ENCODE data around the gene NWD2.

NWD2 gene

GRCh38 chr4:37440501-37440900 is 196.0 kb downstream of the NWD2 start:
- H3K27ac ChIP-seq, result no peak overlapping the region
- no peak for TF ChIP-seq CTCF (conservative IDR thresholded peaks at IDR 0.05)

GRCh38 chr4:37441231-37442061 is 196.9 kb downstream of the NWD2 start:
- H3K27ac ChIP-seq, result no peak overlapping the region
- TF ChIP-seq CTCF (conservative IDR thresholded peaks at IDR 0.05), result no peak

GRCh38 chr4:37442062-37442323 is 197.4 kb downstream of the NWD2 start:
- no peak for TF ChIP-seq CTCF (conservative IDR thresholded peaks at IDR 0.05)
- H3K27ac ChIP-seq, result no peak overlapping the region

GRCh38 chr4:37443137-37443536 is 198.6 kb downstream of the NWD2 start:
- TF ChIP-seq CTCF (conservative IDR thresholded peaks at IDR 0.05), result no peak
- no peak overlapping the region for H3K27ac ChIP-seq

GRCh38 chr4:37445023-37445422 is 200.5 kb downstream of the NWD2 start:
- no peak for TF ChIP-seq CTCF (conservative IDR thresholded peaks at IDR 0.05)
- no peak overlapping the region for H3K27ac ChIP-seq

- TF ChIP-seq CTCF (conservative IDR thresholded peaks at IDR 0.05), result no peak
Measured at GRCh38 chr4:37446016-37446415, 201.5 kb downstream of the NWD2 start.

GRCh38 chr4:37447886-37448285 is 203.3 kb downstream of the NWD2 start:
- no peak for TF ChIP-seq CTCF (conservative IDR thresholded peaks at IDR 0.05)

More at GRCh38 chr4:37446016-37446415, 201.5 kb downstream of the NWD2 start:
- no peak overlapping the region for H3K27ac ChIP-seq

More at GRCh38 chr4:37447886-37448285, 203.3 kb downstream of the NWD2 start:
- no peak overlapping the region for H3K27ac ChIP-seq

Measured in VCaP (cell line).